ENCODE data around the gene CAST. TPM values are rescaled to one million over a fixed set of nuclear protein-coding genes. Genes with fewer than 3 reads are reported as not detected.

The CAST gene
- total and polyA plus RNA-seq, 2 donors (not counting 3 experiments of a cell fraction or from before 2014, with no cell fraction given): 33.7 to 194 TPM

DNA sequence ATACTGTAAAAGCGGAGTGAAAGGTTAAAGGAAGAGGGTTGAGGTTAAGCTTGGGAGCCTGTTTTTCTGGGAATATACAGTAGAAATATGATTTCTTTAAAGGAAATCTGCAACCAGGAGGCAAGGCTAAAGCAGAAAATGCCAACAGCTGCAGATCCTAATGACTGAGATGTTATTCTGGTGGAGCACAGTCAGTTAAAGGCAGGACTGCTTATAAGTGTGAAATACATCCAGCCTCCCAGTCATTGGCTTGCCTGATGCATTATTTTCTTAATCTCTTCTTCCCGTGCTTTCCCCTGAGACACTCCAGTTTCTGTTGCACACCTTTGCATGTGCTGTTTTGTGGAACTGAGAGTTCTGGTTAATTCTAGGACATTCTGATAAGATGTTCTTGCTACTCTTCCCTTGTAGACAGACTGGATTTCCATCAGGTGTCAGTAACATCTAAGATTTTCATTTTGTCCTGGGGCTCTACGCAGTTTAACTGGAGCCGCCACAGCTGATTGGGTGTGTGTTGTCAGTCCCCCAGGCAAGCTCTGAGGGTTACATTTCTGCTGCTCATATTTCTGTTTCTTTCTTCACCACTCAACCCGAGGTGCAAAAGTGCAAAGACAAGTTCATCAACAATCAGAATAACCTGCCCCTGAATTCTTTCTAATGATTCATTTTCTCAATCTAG is 44.4 kb downstream of the CAST start:
- H3K9me3 ChIP-seq (replicated peaks; ENCODE audit: control insufficient read depth, insufficient read depth, low read length): no peaks in the 10 kb centered on the region
- BruUV-seq (replicated peaks): no TSS peak
- intact Hi-C loops (cut with micrococcal nuclease) (no loop called here), dilution Hi-C loops (cut with MboI; ENCODE audit: extremely low pct_ligation_motif_present, low sequenced_read_pairs) (no loop called here)
- DNase-seq (ENCODE audit: low read depth, low spot score) (no peak), FAIRE-seq (no peak)
- H3K9ac ChIP-seq (replicated peaks; ENCODE audit: extremely low read depth, insufficient read depth, low read length): no peak overlapping the region
- H3K27me3 ChIP-seq (ENCODE audit: control insufficient read depth in 2 of 2, insufficient read depth in 2 of 2, low read length in 2 of 2): no peaks in the 10 kb centered on the region
- no peak overlapping the region for H2AFZ ChIP-seq (ENCODE audit: low read depth, low read length)
- ChIA-PET CTCF (interaction anchor here (1.2 to 6.0 kb wide), 2 partner anchors 92 to 93 kb away, joined by 3 to 22 read pairs; no protein-coding TSS in a partner anchor), POLR2A (no interaction called here)
- H3K4me1 ChIP-seq (ENCODE audit: control insufficient read depth, extremely low read depth, insufficient read depth, low read length): peaks cover 18% of the 10 kb centered on the region
- no peak overlapping the region for H3K4me2 ChIP-seq (ENCODE audit: insufficient read depth, low read length)
- TF ChIP-seq JUN (IDR thresholded peaks at IDR 0.05; ENCODE audit: borderline replicate concordance, insufficient read depth, insufficient read length, low read depth) (no peak), EZH2 (IDR thresholded peaks at IDR 0.05; ENCODE audit: borderline replicate concordance, low read depth, low read length, severe bottlenecking) (no peak), POLR2AphosphoS5 (IDR thresholded peaks at IDR 0.05; ENCODE audit: insufficient read depth, low read depth, low read length) (no peak), GATA2 (IDR thresholded peaks at IDR 0.05; ENCODE audit: insufficient read depth, insufficient read length, low read depth, low read length) (no peak), POLR2A (IDR thresholded peaks at IDR 0.05; ENCODE audit: low read depth, low read length) (no peak), MYC (IDR thresholded peaks at IDR 0.05; ENCODE audit: low read depth, low read length) (no peak), FOS (IDR thresholded peaks at IDR 0.05; ENCODE audit: borderline replicate concordance, insufficient read depth, low read length) (no peak)
- TF ChIP-seq, protein P1, sequence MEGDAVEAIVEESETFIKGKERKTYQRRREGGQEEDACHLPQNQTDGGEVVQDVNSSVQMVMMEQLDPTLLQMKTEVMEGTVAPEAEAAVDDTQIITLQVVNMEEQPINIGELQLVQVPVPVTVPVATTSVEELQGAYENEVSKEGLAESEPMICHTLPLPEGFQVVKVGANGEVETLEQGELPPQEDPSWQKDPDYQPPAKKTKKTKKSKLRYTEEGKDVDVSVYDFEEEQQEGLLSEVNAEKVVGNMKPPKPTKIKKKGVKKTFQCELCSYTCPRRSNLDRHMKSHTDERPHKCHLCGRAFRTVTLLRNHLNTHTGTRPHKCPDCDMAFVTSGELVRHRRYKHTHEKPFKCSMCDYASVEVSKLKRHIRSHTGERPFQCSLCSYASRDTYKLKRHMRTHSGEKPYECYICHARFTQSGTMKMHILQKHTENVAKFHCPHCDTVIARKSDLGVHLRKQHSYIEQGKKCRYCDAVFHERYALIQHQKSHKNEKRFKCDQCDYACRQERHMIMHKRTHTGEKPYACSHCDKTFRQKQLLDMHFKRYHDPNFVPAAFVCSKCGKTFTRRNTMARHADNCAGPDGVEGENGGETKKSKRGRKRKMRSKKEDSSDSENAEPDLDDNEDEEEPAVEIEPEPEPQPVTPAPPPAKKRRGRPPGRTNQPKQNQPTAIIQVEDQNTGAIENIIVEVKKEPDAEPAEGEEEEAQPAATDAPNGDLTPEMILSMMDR (IDR thresholded peaks at IDR 0.05; ENCODE audit: extremely low read depth in 1 of 2, insufficient read depth in 1 of 2, low read depth in 1 of 2, low read length in 2 of 2): no peak
- TF ChIP-seq, protein P2, sequence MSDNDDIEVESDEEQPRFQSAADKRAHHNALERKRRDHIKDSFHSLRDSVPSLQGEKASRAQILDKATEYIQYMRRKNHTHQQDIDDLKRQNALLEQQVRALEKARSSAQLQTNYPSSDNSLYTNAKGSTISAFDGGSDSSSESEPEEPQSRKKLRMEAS (IDR thresholded peaks at IDR 0.05; ENCODE audit: insufficient read depth, insufficient read length): no peak
- peaks cover 80% of the 10 kb centered on the region for H3K79me2 ChIP-seq (ENCODE audit: control insufficient read depth, insufficient read depth, low read length)
- no peak overlapping the region for H3K4me3 ChIP-seq (replicated peaks in 1 of 3; ENCODE audit: insufficient read depth in 1 of 3, low read depth in 1 of 3, low read length in 3 of 3)
- H4K20me1 ChIP-seq (replicated peaks; ENCODE audit: control insufficient read depth, extremely low read depth, insufficient read depth, low read length): no peaks in the 10 kb centered on the region
- no peaks in the 10 kb centered on the region for H3K36me3 ChIP-seq (ENCODE audit: control insufficient read depth in 2 of 2, extremely low read depth in 1 of 2, insufficient read depth in 2 of 2, low read length in 2 of 2)
- no peaks in the 10 kb centered on the region for H3K9me1 ChIP-seq (replicated peaks; ENCODE audit: control insufficient read depth, extremely low read depth, insufficient read depth, low read length)
- no peak overlapping the region for H3K27ac ChIP-seq (ENCODE audit: insufficient read depth, low read depth, low read length)

Measured in endothelial cell of umbilical vein (primary cell).